ENCODE results near the gene MANF.

GRCh38 chr3:51336261-51336660 is 48.8 kb upstream of the MANF start:
- no peak for TF ChIP-seq POLR2A (IDR thresholded peaks at IDR 0.05)
- no peak for TF ChIP-seq EP300 (IDR thresholded peaks at IDR 0.05)

All from ovary (tissue), 1 donor.